Naive thymus-derived CD4-positive, alpha-beta T cell (primary cell): ENCODE measurements around the gene UCHL5. TPM values are rescaled to one million over a fixed set of nuclear protein-coding genes. Genes with fewer than 3 reads are reported as not detected.
"Not testable (repeated sequence)": the region's sequence is repeated elsewhere in the genome, so short reads cannot be mapped to it uniquely, and the experiment has no call there.

Experiments used
- ATAC-seq: fragments of 150-1000 bp; cut with Tn5 transposase; 2 replicates; pipeline ENCODE4 v1.10.0; 2021; ENCODE audit warnings: mild to moderate bottlenecking, moderate library complexity
- CTCF ChIA-PET: fragments of 350-600 bp; sonication (Branson Sonifier 250); formaldehyde crosslinking; loops from one replicate; lab custom pipeline; 2021; ENCODE audit warnings: antibody characterized with exemption; lab: Charles Lee
- POLR2A ChIA-PET: fragments of 350-600 bp; sonication (Branson Sonifier 250); formaldehyde crosslinking; loops from one replicate; lab custom pipeline; 2021; ENCODE audit warnings: antibody characterized with exemption, inconsistent platforms; lab: Charles Lee
- DNase-seq, 9 donors: peaks; one replicate each; pipeline versions ENCODE4 v3.0.0 to v3.0.0-alpha.2; 2020 to 2022; ENCODE audit warnings: mixed read lengths in 1 of 9
- H3K27ac ChIP-seq: one replicate; pipeline ENCODE4 v1.7.0; 2013; ENCODE audit warnings: mild to moderate bottlenecking, low read depth, low read length, moderate library complexity
- H3K27me3 ChIP-seq, 2 donors: one replicate each; pipeline ENCODE4 v1.7.0; 2013; ENCODE audit warnings: low read length in 2 of 2, mild to moderate bottlenecking in 2 of 2, moderate library complexity in 2 of 2; ENCODE audit not compliant: control insufficient read depth in 2 of 2, insufficient read depth in 2 of 2
- H3K36me3 ChIP-seq, 3 experiments: 1 replicate in 2 of 3; 2 replicates in 1 of 3; pipeline ENCODE4 v1.7.0; 2013; ENCODE audit warnings: low read length in 3 of 3, mild to moderate bottlenecking in 3 of 3, moderate library complexity in 1 of 3; ENCODE audit not compliant: insufficient read depth in 3 of 3, control insufficient read depth in 2 of 3
- H3K4me1 ChIP-seq, 2 donors: one replicate each; pipeline ENCODE4 v1.7.0; 2013; ENCODE audit warnings: low read length in 2 of 2, mild to moderate bottlenecking in 2 of 2, moderate library complexity in 1 of 2; ENCODE audit not compliant: control insufficient read depth in 2 of 2, insufficient read depth in 2 of 2
- H3K4me3 ChIP-seq: 2 replicates; pipeline ENCODE4 v1.7.0; 2013; ENCODE audit warnings: mild to moderate bottlenecking, low read length
- H3K9me3 ChIP-seq, 3 experiments: 1 replicate in 2 of 3; 2 replicates in 1 of 3; pipeline ENCODE4 v1.7.0; 2013; ENCODE audit warnings: low read length in 3 of 3; ENCODE audit not compliant: control insufficient read depth in 2 of 3
- H3K27ac Mint-ChIP-seq, 9 donors: one replicate each; pipeline ENCODE4 v1.8.0; 2020 to 2022; ENCODE audit warnings: mixed read lengths in 9 of 9, mild to moderate bottlenecking in 8 of 9, moderate library complexity in 5 of 9, inconsistent platforms in 2 of 9
- H3K27me3 Mint-ChIP-seq, 5 donors: one replicate each; pipeline ENCODE4 v1.8.0; 2021 to 2022; ENCODE audit warnings: mixed read lengths in 5 of 5, mild to moderate bottlenecking in 1 of 5
- H3K36me3 Mint-ChIP-seq, 5 donors: one replicate each; pipeline ENCODE4 v1.8.0; 2020 to 2022; ENCODE audit warnings: mixed read lengths in 5 of 5, mild to moderate bottlenecking in 3 of 5, inconsistent platforms in 1 of 5
- H3K4me1 Mint-ChIP-seq, 7 donors: one replicate each; pipeline ENCODE4 v1.8.0; 2020 to 2022; ENCODE audit warnings: mixed read lengths in 7 of 7, mild to moderate bottlenecking in 3 of 7, inconsistent platforms in 1 of 7
- H3K4me3 Mint-ChIP-seq, 10 donors: one replicate each; pipeline ENCODE4 v1.8.0; 2020 to 2022; ENCODE audit warnings: mild to moderate bottlenecking in 10 of 10, mixed read lengths in 10 of 10, moderate library complexity in 6 of 10, inconsistent platforms in 2 of 10
- H3K9me3 Mint-ChIP-seq, 11 donors: one replicate each; pipeline ENCODE4 v1.8.0; 2020 to 2022; ENCODE audit warnings: mixed read lengths in 11 of 11, mild to moderate bottlenecking in 4 of 11, inconsistent platforms in 1 of 11, moderate library complexity in 1 of 11
- intact Hi-C, 2 donors: fragments of 100-400 bp; cut with micrococcal nuclease; formaldehyde crosslinking; loops; one replicate each; pipeline ENCODE4 v1.15.1; 2023
- polyA plus RNA-seq, 2 donors: library from polyadenylated mRNA; unstranded; fragments of 300-500 nt; fragmentation: Illumina TruSeq; gene quantifications; one replicate each; pipeline ENCODE4 v1.2.3, GENCODE V29; 2021
- total RNA-seq, 6 experiments: library from RNA in 5 of 6; stranded (reverse) in 5 of 6; gene quantifications; 1 replicate in 5 of 6; 2 replicates in 1 of 6; pipeline ENCODE4 v1.2.3 and lab custom pipeline; 2021 to 2026

The UCHL5 gene
- total and polyA plus RNA-seq, 7 experiments from 2014 or later = 20.2 to 58.2 (median 37.4) TPM

DNA sequence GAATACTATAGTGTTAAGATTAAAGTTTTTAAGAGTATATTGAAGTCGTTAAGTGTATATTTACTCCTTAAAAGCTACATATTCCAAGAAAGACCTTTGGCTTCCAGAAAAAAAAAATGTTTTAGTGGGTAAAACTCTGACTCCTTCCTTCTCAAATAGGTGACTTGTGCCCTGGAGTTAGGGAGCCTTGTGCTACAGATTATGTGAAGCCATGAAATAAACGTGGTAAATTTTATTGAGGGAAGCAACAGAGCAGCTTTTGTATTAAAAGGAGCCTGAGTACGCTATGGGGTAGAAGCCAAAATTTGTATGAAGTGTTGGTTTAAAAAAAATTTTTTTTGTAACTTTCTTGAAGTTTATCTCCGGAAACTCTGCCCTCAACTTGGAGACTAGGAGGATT, 1.2 kb upstream of the UCHL5 start:
- Mint-ChIP-seq H3K9me3 (peaks cover 0 to 6% (median 0%) of the 10 kb centered on the region in 11 donors), H3K27me3 (no peaks in the 10 kb centered on the region), H3K27ac (peak overlapping the region; percentile 75 to 99 (median 97)), H3K4me3 (peak overlapping the region; percentile 93 to 100 (median 98)), H3K36me3 (peaks cover 0 to 13% (median 7%) of the 10 kb centered on the region in 5 donors), H3K4me1 (peaks cover 52 to 79% (median 72%) of the 10 kb centered on the region in 7 donors)
- ATAC-seq (no peak), DNase-seq (no peak)
- Histone ChIP-seq H3K4me1 (peaks cover 22 to 30% of the 10 kb centered on the region in 2 donors), H3K27ac (peak overlapping the region; percentile 89), H3K27me3 (no peaks in the 10 kb centered on the region), H3K36me3 (peaks cover 0 to 5% (median 0%) of the 10 kb centered on the region in 3 experiments), H3K9me3 (no peaks in the 10 kb centered on the region), H3K4me3 (peak overlapping the region; percentile 96)
- intact Hi-C loops = loop anchor here (10.0 kb wide), 2 partner anchors 994 to 1234 kb away; no protein-coding TSS in a partner anchor
- POLR2A ChIA-PET = interaction anchor here (0.7 to 1.7 kb wide), 4 partner anchors 61 to 253 kb away, joined by 3 to 4 read pairs (median 4); partner anchors contain the start of gene CDC73
- CTCF ChIA-PET = interaction anchor here (0.7 kb wide), 1 partner anchor 869 kb away, joined by 3 read pairs; no protein-coding TSS in a partner anchor

DNA sequence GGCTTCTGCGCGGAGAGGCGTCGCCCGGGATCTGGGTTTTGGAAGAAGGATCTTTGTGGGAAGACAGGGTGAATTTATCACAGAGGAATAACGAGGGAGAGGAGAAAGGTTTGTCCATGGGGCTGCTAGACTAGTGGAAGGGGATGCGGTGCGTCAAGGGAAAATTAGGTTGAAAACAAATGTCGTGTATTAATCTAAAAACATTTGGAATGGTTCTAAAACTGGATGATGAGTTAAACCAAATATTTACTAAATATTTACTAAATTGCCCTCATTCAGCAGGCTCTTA, 899 bp upstream of the UCHL5 start:
- peaks cover 49 to 77% (median 71%) of the 10 kb centered on the region in 7 donors for H3K4me1 Mint-ChIP-seq
- Histone ChIP-seq H3K9me3 (no peaks in the 10 kb centered on the region), H3K36me3 (peaks cover 0 to 5% (median 0%) of the 10 kb centered on the region in 3 experiments), H3K4me1 (peaks cover 22 to 30% of the 10 kb centered on the region in 2 donors), H3K27ac (peak overlapping the region; percentile 89), H3K27me3 (no peaks in the 10 kb centered on the region), H3K4me3 (peak overlapping the region; percentile 96)
- no peaks in the 10 kb centered on the region for H3K27me3 Mint-ChIP-seq
- H3K36me3 Mint-ChIP-seq = peaks cover 0 to 13% (median 7%) of the 10 kb centered on the region in 5 donors
- ChIA-PET POLR2A (interaction anchor here (1.0 to 1.7 kb wide), 2 partner anchors 62 to 66 kb away, joined by 3 to 4 read pairs; partner anchors contain the start of gene CDC73), CTCF (interaction anchor here (0.7 kb wide), 1 partner anchor 870 kb away, joined by 3 read pairs; no protein-coding TSS in a partner anchor)
- intact Hi-C loops = loop anchor here (10.0 kb wide), 2 partner anchors 995 to 1235 kb away; no protein-coding TSS in a partner anchor
- H3K4me3 Mint-ChIP-seq = peak overlapping the region; percentile 93 to 100 (median 98)
- ATAC-seq (no peak), DNase-seq (peak in 1 of 9 donors; percentile 7)
- peak overlapping the region; percentile 97 to 100 (median 98) for H3K27ac Mint-ChIP-seq
- peaks cover 0 to 6% (median 0%) of the 10 kb centered on the region in 11 donors for H3K9me3 Mint-ChIP-seq

DNA sequence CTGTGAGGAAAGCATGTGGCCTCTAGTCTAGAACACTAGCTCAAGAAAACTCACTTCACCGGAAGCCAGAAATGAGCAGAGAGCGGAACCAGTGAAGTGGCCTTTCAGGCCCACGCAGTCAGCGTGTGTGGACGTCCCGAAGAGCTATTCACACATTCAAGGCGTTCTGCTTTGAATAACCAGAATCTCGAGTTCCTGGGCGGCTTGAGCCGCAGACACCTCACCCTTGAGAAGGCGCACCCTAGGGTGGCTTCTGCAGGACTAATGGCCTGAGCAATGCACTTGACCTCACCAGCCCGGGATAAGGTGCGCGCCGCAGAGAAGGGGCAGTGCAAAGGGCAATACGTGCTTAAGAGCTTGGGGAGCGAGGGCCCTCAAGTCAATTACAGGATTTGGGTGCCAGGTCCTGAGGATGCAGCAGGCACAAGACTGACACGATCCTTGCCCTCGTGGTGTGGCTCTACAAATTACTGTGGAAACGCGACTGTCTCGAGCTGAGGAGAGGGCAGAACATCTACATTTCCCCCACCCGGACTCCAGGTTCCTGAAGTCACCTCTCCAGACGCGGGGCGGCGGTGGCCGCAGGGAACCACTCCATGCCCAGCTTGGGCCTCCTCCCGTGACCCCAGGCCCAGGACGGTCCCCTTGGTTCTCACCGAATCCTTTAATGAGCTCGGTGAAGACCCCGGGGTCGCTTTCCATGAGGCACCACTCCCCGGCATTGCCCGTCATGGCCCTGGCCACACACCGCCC, 455 bp downstream of the UCHL5 start:
- peak overlapping the region; percentile 89 for H3K27ac ChIP-seq
- ChIA-PET CTCF (interaction anchor here (1.0 to 3.1 kb wide), 4 partner anchors 29 to 1231 kb away, joined by 3 to 18 read pairs (median 4); partner anchors contain the start of gene CDC73), POLR2A (interaction anchor here (0.5 to 2.0 kb wide), 15 partner anchors 9 to 542 kb away, joined by 3 to 19 read pairs (median 4); partner anchors contain the start of genes CDC73 and RGS2)
- Mint-ChIP-seq H3K9me3 (peaks cover 0 to 6% (median 0%) of the 10 kb centered on the region in 11 donors), H3K27me3 (no peaks in the 10 kb centered on the region), H3K4me1 (peaks cover 46 to 78% (median 74%) of the 10 kb centered on the region in 7 donors), H3K4me3 (peak overlapping the region; percentile 93 to 100 (median 98)), H3K36me3 (peaks cover 0 to 15% (median 7%) of the 10 kb centered on the region in 5 donors), H3K27ac (peak overlapping the region; percentile 97 to 100 (median 98))
- peaks cover 22 to 30% of the 10 kb centered on the region in 2 donors for H3K4me1 ChIP-seq
- intact Hi-C loops = loop anchor here (1.0 to 10.0 kb wide), 11 partner anchors 11 to 1230 kb away; partner anchors contain the start of genes CDC73 (in 2 of the 2), GLRX2 (in 2 of the 2), RGS1 (in 1 of the 2) and RGS2 (in 1 of the 2)
- H3K9me3 ChIP-seq = no peaks in the 10 kb centered on the region
- no peaks in the 10 kb centered on the region for H3K27me3 ChIP-seq
- ATAC-seq (peak; percentile 28), DNase-seq (peak; percentile 23 to 67 (median 43))
- H3K4me3 ChIP-seq = peak overlapping the region; percentile 96
- peaks cover 0 to 5% (median 0%) of the 10 kb centered on the region in 3 experiments for H3K36me3 ChIP-seq

DNA sequence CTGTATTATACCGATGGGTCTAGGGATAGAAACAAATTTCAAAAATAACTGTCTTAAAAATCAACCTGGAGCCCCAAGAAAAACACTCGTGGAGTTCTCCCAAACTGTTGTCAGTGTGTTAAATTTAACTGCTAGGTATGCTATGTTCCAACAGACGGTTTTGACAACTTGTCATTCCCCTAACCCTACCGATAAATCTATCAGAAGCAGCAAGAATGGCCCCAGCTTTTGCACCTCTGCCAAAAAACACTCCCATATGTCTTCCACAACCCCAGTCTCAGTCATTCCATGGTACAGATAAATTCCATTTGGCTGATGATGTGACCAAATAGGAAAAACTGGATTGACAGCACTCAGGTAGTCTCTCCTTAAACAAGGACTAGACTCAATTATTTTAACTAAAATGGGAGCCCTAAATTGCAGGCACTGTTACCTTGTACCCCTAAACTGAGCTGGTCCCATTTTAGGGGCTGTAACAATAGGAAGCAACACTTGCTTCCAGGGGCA, 4.9 kb downstream of the UCHL5 start:
- no peaks in the 10 kb centered on the region for H3K27me3 Mint-ChIP-seq
- H3K9me3 ChIP-seq = no peaks in the 10 kb centered on the region
- ATAC-seq = no peak
- no peak overlapping the region for H3K4me3 Mint-ChIP-seq
- H3K36me3 ChIP-seq = peaks cover 0 to 6% (median 6%) of the 10 kb centered on the region in 3 experiments
- DNase-seq = no peak
- ChIA-PET CTCF (no interaction called here), POLR2A (no interaction called here)
- H3K27ac ChIP-seq = no peak overlapping the region
- intact Hi-C loops = loop anchor here in 1 of 2 donors (10.0 kb wide), 1 partner anchor 361 kb away; no protein-coding TSS in a partner anchor
- H3K36me3 Mint-ChIP-seq = peaks cover 0 to 13% (median 0%) of the 10 kb centered on the region in 5 donors
- H3K27me3 ChIP-seq = no peaks in the 10 kb centered on the region
- H3K4me1 Mint-ChIP-seq = peaks cover 32 to 56% (median 52%) of the 10 kb centered on the region in 7 donors
- no peaks in the 10 kb centered on the region for H3K9me3 Mint-ChIP-seq
- no peak overlapping the region for H3K4me3 ChIP-seq
- H3K4me1 ChIP-seq = peaks cover 10 to 18% of the 10 kb centered on the region in 2 donors
- H3K27ac Mint-ChIP-seq = no peak overlapping the region

DNA sequence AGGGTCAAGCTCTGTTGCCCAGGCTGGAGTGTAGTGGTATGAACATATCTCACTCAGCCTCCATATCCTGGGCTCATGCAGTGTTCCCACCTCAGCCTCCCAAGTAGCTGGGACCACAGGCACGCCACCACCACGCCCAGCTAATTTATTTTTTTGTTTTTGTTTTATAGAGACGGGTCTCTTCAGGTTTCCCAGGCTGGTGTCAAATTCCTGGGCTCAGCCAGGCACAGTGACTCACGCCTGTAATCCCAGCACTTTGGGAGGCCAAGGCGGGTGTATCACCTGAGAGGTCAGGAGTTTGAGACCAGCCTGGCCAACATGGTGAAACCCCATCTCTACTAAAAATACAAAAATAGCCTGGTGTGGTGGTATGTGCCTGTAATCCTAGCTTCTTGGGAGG, 10.2 kb downstream of the UCHL5 start:
- H3K27me3 Mint-ChIP-seq, H3K9me3 Mint-ChIP-seq, H3K9me3 ChIP-seq, H3K4me1 ChIP-seq, H3K4me3 ChIP-seq, H3K27ac ChIP-seq, ATAC-seq, DNase-seq, intact Hi-C loops, H3K27ac Mint-ChIP-seq, H3K4me3 Mint-ChIP-seq, H3K27me3 ChIP-seq: not testable (repeated sequence)
- H3K36me3 ChIP-seq = peaks cover 0 to 19% (median 6%) of the 10 kb centered on the region in 3 experiments
- POLR2A ChIA-PET = interaction anchor here (3.1 kb wide), 1 partner anchor 10 kb away, joined by 8 read pairs; the partner anchor contains the start of genes RO60 and UCHL5
- H3K4me1 Mint-ChIP-seq = peaks cover 8 to 28% (median 19%) of the 10 kb centered on the region in 7 donors
- CTCF ChIA-PET = interaction anchor here (0.6 kb wide), 2 partner anchors 9 to 17 kb away, joined by 3 read pairs; no protein-coding TSS in a partner anchor
- H3K36me3 Mint-ChIP-seq = peaks cover 4 to 18% (median 15%) of the 10 kb centered on the region in 5 donors
